Activated CD8-positive, alpha-beta memory T cell treated with anti-CD3 and anti-CD28 coated beads, Interleukin-2, amount 50 U/mL, for 4 hours (primary cell): ENCODE results near the gene C1RL.
"Not testable (repeated sequence)": the region's sequence is repeated elsewhere in the genome, so short reads cannot be mapped to it uniquely, and the experiment has no call there.

ENCODE experiments used
- DNase-seq: peaks from one replicate; pipeline ENCODE4 v3.0.0-alpha.2; 2020

Gene C1RL

DNA sequence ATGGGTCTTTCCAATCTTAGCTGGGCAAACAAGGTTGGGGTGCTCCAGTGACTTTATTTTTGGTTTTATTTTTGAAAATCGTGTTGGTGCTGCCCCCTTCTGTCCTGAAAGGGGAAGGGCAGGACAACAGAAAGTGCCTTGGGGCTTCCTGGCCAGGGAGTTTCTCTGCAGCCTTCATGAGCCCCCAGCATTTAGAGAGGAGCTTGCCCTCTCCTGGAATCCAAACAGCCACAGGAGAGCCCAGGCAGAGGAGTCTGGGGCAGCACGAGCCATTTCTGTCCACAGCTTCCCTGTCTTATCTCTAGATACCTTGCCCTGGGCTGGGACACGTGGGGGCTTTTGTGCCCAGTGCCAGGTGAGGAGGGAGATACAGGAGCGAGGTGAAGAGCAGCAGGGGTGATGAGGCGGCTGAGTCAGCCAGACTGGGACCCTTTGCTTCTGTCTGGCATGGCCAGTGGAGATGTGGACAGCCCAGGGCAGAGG lies 4.4 kb upstream of the C1RL start:
- DNase-seq, result no peak

GRCh38 chr12:7112041-7112440 lies 3.0 kb upstream of the C1RL start:
- no peak for DNase-seq

- no peak for DNase-seq
Measured at GRCh38 chr12:7110661-7111060, 1.6 kb upstream of the C1RL start.

- DNase-seq, result no peak
Measured at GRCh38 chr12:7109572-7109920, 532 bp upstream of the C1RL start.

DNA sequence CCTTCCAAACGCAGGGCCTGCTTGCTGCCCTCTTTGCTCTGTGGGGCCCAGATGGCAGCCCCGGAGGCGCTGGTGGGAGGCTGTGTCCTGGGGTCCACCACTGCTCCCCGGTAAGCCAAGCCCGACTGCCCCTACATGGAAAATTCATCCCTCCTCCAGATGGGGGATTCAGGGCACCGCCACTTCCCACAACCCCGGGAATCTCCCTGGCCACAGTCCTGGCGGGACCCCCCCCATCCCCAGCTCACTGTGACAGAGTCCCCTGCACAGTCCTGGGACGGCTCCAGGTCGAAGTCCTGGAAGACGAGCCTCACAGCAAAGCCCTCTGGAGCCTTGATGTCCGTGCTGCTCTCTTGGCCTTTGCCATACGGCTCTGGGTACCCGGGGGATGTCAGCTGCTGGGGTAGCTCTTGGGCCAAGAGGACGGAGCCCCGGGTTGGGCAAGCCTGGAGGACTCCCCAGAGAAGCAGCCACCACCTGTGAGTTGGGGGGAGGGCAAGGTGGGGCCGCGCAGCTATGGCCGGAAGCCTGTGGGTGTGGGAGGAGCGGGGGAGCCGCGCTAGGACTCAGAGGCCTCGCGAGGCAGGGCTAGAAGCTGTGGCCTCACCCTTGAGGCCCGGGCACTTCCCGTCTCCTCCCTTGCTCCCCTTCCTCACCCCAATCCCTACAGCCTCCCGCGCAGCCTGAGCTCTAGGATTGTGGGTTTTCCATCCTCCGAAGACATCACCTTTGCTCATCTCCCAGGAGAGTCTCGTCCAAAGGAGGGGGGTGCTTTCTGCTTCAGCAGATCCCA lies 815 bp downstream of the C1RL start:
- DNase-seq, result peak; percentile 68

DNA sequence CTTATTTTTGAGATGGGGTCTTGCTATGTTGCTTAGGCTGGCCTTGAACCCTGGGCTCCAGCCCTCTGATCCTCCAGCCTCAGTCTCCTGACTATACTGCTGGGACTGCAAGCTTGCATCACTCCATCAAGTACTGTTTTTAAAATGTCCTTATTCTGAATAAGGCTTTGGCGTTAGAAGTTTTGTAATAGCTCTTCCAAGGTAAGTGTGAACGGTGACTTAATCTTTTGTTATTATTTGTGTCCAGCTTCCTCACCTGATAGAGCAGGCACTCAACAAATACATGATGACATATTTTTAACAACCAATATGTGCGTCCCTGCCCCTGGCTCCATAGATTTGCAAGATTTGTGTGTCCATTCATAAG lies 1.4 kb downstream of the C1RL start:
- DNase-seq, result no peak

GRCh38 chr12:7107181-7107580 lies 1.8 kb downstream of the C1RL start:
- DNase-seq, result not testable (repeated sequence)

DNA sequence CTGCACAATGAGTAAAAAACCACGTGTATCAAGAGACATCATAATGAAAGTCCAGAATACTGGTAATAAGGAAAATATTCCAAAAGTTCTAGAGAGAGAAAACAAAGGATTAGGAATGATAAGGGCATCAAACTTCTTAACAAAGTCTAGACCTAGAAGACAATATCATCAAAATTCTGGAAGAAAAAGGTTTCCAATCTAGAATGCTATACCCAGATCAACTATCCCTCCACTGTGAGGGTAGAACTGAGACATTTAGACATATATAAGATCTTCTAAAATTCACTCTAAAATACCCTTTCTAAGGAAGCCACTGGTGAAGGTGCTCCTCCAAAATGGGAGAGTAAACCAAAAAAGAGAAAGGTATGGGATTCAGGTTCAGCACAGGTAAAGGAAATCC lies 2.9 kb downstream of the C1RL start:
- DNase-seq, result no peak

GRCh38 chr12:7103837-7104584 lies 5.0 kb downstream of the C1RL start:
- no peak for DNase-seq

DNA sequence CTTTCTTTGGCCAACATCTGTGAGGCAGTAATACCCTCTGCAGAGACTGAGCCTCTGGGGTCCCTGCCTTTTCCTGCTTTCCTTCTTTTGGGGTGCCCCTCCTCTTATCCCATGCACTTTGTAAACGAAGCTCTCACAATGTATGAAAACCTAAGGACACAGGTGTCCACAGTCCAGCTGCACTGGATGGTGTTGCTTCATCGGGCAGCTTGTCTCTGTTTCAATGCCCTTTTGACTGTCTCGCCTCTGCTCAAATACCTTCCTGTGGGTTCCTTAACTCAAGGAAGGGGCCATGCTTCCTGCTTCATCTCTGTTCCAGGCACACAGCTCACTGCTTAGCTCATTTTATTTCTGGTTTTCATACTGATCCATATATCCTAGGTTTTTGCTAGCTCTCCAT lies 6.4 kb downstream of the C1RL start:
- DNase-seq, result no peak

DNA sequence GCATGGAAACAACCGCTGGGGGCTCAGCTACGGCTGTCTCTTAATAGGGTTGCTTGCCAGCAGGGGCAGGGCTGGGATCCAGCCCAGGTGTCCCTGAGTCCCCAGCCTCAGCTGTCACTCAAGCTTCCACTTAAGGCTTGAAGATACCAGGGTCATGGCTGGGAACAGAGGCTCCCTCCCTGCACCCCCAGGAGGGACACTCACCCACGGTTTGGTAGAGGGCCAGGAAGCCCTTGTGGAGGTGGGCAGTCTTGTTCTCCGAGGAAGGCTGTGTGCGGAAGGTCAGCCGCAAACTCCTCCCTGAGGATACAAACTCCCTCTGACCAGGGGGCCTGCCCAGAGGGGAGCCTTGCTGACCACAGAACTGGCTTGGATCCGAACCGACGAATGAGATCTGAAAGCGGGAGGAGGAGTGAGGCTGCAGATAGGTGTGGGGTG lies 7.3 kb downstream of the C1RL start:
- DNase-seq, result no peak

DNA sequence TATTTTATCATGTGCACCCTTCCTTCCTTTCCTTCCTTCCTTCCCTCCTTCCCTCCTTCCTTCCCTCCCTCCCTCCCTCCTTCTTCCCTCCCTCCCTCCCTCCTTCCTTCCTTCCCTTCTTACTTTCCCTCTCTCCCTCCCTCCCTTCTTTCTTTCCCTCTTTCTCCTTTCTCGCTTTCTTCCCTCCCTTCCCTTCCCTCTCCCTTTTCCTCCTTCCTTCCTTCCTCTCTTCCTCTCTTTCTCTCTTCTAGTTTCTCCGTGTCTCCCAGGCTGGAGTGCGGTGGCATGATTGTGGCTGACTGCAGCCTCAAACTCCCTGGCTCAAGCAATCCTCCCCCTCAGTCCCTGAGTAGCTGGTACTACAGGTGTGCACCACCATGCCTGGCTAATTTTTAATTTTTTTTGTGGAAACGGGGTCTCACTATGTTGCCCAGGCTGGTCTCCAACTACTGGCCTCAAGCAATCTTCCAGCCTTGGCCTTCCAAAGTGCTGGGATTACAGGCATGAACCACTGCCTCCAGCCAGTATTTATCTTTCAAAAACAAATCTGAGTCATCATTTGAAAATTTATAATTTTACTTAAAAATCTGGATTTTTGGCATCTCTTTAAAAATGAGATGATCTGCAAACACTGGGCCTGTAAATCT lies 7.8 kb downstream of the C1RL start:
- DNase-seq, result no peak

DNA sequence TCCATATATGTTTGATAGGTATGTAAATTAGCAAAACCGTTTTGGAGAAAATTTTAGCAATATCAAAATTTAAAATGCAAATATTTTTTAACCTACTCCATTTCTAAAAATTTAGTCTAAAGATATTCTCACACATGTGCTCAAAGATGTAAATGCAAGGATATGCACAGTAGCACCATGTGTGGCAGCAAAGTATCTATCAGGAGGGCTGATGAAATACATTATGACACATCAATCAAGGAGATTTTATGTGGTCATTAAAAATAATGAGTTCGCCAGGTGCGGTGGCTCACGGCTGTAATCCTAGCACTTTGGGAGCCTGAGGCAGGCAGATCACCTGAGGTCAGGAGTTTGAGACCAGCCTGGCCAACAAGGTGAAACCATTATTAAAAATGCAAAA lies 8.8 kb downstream of the C1RL start:
- no peak for DNase-seq

GRCh38 chr12:7099290-7099996 lies 9.6 kb downstream of the C1RL start:
- DNase-seq, result no peak

GRCh38 chr12:7096979-7097378 lies 12.0 kb downstream of the C1RL start:
- no peak for DNase-seq

DNA sequence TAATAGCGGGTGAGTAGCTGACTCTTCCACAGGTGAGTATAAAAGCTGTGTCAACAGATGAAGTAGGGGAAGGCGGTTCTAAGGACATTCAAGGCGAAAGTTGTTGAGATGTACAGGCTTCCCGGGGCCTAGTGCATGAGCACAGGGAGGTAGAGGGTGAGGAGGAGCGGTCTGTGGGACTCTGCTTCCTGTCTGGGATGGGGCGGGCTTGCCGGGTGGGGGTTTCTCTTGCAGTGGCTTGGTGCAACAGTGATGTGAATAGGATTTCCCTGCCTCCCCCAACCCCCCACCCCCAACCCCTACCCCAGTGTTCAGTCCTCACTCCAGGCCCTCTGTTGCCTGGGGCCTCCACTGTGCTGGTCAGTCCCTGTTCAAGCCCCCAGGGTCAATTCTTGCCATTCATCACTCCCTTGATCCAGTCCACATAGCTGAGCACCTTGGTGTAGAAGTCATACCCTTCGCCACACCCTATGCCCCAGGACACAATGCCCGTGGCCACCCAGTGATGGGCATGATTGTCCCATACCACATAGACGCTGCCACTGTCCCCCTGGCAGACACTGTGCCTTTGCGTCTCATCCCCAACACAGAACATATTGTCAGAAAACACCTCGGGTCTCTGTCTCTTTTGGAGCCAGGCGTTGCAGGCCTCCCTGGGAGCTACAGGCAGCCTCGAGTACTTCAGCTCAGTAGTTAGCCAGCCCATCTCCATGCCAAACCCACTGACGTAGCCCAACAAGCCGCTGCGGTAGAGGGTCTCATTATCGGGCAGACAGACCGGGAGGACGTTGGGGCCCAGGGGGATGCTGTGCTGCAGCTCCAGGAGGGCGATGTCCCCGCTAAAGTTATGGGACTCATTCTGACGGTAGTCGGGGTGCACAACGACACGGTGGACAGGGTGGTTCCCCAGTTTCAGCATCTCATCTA lies 12.7 kb downstream of the C1RL start:
- DNase-seq, result no peak

- no peak for DNase-seq
Measured at GRCh38 chr12:7093892-7094291, 15.1 kb downstream of the C1RL start.

DNA sequence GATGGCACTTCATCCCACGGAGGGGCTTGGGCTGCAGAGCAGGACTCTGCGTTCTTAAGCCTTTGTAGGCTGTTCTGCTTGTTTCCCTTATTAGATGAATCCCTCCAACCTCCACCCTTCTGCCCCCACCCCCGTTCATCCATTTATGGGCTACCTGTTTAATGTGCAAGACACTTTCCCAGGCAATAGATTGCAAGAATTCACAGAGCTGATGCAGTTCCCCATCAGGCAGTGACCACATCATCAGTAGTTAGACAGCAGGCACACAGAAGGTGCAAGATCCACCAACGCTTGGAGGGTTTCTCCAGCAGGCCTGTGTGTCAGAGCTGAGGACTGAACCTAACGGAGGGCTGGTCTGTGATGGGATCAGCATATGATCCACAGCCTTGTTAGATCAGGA lies 15.5 kb downstream of the C1RL start:
- DNase-seq, result no peak

GRCh38 chr12:7092986-7093460 lies 16.0 kb downstream of the C1RL start:
- DNase-seq, result no peak

- peak; percentile 72 for DNase-seq
Measured at GRCh38 chr12:7092229-7092985, 16.6 kb downstream of the C1RL start, which contains the start of gene C1R. C1R (minus strand) TSS chr12:7092445; CDS start chr12:7092388, 57 bp downstream.

DNA sequence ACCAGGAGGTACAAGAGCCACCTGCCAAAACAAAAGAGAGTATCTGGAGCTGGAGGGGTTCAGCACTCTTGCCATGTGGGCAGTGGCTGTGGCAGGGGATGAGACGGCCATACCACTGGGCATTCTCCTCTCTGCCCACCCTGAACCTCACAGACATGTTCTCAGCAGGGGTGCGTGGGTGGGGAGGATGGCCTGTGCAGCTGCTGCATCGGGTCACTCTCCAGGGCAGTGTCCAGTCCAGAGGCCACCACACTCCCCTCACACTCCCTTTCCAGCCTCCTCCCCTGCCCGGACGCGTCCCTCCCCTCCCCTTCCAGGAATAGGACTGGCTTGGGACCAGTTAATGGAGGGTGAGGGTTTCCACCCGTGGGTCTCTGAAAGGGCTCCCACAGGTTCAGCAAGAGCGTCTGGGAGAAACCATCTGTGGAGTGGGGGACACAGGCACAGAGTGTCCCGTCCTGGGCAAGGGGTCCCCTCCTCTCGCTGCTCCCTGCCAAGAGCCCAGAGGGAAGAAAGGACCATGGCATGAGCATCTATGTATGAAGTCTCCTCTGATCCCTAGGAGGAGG lies 17.3 kb downstream of the C1RL start:
- DNase-seq, result no peak
